B cell (primary cell): Measurements from ENCODE around the gene LRRK2. TPM values are rescaled to one million over a fixed set of nuclear protein-coding genes. Genes with fewer than 3 reads are reported as not detected.

Experiments used
- ATAC-seq: fragments of 200-7000 bp; cut with Tn5 transposase; one replicate; pipeline ENCODE4 v1.10.0; 2021; ENCODE audit warnings: low read depth, mild to moderate bottlenecking, moderate number of reproducible peaks, moderate library complexity
- CTCF ChIA-PET: fragments of 350-600 bp; sonication (Branson Sonifier 250); formaldehyde crosslinking; loops from one replicate; lab custom pipeline; 2021; ENCODE audit warnings: antibody characterized with exemption, inconsistent platforms; lab: Charles Lee
- POLR2A ChIA-PET: fragments of 350-600 bp; sonication (Branson Sonifier 250); formaldehyde crosslinking; loops from one replicate; lab custom pipeline; 2021; ENCODE audit warnings: antibody characterized with exemption; lab: Charles Lee
- DNase-seq: peaks from one replicate; pipeline ENCODE4 v3.0.0; 2013
- H2AFZ ChIP-seq: 2 replicates; pipeline ENCODE4 v1.6.1; 2012; ENCODE audit warnings: mild to moderate bottlenecking, low read depth, low read length; ENCODE audit not compliant: insufficient read depth, poor library complexity, severe bottlenecking
- H3K27ac ChIP-seq, 2 donors: 1 replicate in 1 of 2; 2 replicates in 1 of 2; pipeline ENCODE4 v1.5.1; 2012 to 2013; ENCODE audit warnings: low read length in 2 of 2, mild to moderate bottlenecking in 2 of 2, moderate library complexity in 1 of 2
- H3K27me3 ChIP-seq, 4 experiments: fragments of 200-600 bp in 1 of 4; sonication (generic) in 1 of 4; replicated peaks in 1 of 4; 1 replicate in 2 of 4; 2 replicates in 2 of 4; pipeline versions ENCODE4 v1.6.1 to v1.7.0; 2013 to 2016; ENCODE audit warnings: low read length in 3 of 4, mild to moderate bottlenecking in 2 of 4, mixed read lengths in 1 of 4, moderate library complexity in 1 of 4; ENCODE audit not compliant: insufficient read depth in 4 of 4, control insufficient read depth in 3 of 4; ENCODE audit errors: control extremely low read depth in 1 of 4
- H3K36me3 ChIP-seq, 2 experiments: replicated peaks in 1 of 2; 1 replicate in 1 of 2; 2 replicates in 1 of 2; pipeline versions ENCODE4 v1.6.1 to v1.7.1; 2013; ENCODE audit warnings: low read length in 1 of 2; ENCODE audit not compliant: insufficient read depth in 2 of 2, control insufficient read depth in 1 of 2; ENCODE audit errors: control extremely low read depth in 1 of 2, extremely low read depth in 1 of 2
- H3K4me1 ChIP-seq, 2 donors: fragments of 200-600 bp in 1 of 2; sonication (generic) in 1 of 2; 1 replicate in 1 of 2; 2 replicates in 1 of 2; pipeline versions ENCODE4 v1.5.1 to v1.6.1; 2013 to 2017; ENCODE audit warnings: low read length in 2 of 2; ENCODE audit not compliant: control insufficient read depth in 2 of 2, insufficient read depth in 2 of 2
- H3K4me2 ChIP-seq: replicated peaks from 2 replicates; pipeline ENCODE3; 2012; ENCODE audit warnings: mild to moderate bottlenecking, low read depth, low read length; ENCODE audit not compliant: poor library complexity, severe bottlenecking
- H3K4me3 ChIP-seq, 5 experiments: fragments of 200-600 bp in 1 of 5; sonication (generic) in 1 of 5; 1 replicate in 3 of 5; 2 replicates in 2 of 5; pipeline versions ENCODE4 v1.5.1 to v1.7.0; 2011 to 2016; ENCODE audit warnings: low read length in 4 of 5, mild to moderate bottlenecking in 4 of 5, low read depth in 2 of 5, control low read depth in 1 of 5, moderate library complexity in 1 of 5; ENCODE audit not compliant: insufficient read depth in 1 of 5; ENCODE audit errors: control extremely low read depth in 1 of 5, extremely low read depth in 1 of 5
- H3K79me2 ChIP-seq: fragments of 200-600 bp; sonication (generic); one replicate; pipeline ENCODE4 v1.6.0; 2016; ENCODE audit warnings: low read length; ENCODE audit not compliant: control insufficient read depth, insufficient read depth
- H3K9ac ChIP-seq: fragments of 200-600 bp; sonication (generic); 2 replicates; pipeline ENCODE4 v1.6.1; 2017; ENCODE audit warnings: mild to moderate bottlenecking, low read length, moderate library complexity
- H3K9me3 ChIP-seq, 3 donors: one replicate each; pipeline versions ENCODE4 v1.6.1 to v1.7.1; 2013; ENCODE audit warnings: low read length in 2 of 3; ENCODE audit not compliant: control insufficient read depth in 2 of 3, insufficient read depth in 1 of 3; ENCODE audit errors: control extremely low read depth in 1 of 3
- H4K20me1 ChIP-seq: 2 replicates; pipeline ENCODE4 v1.6.0; 2012; ENCODE audit warnings: mild to moderate bottlenecking, low read length; ENCODE audit not compliant: insufficient read depth, control insufficient read depth, poor library complexity, severe bottlenecking
- H3K27ac Mint-ChIP-seq: one replicate; pipeline ENCODE4 v1.8.0; 2021; ENCODE audit warnings: mixed read lengths
- H3K27me3 Mint-ChIP-seq: one replicate; pipeline ENCODE4 v1.8.0; 2021; ENCODE audit warnings: mixed read lengths
- H3K4me1 Mint-ChIP-seq: one replicate; pipeline ENCODE4 v1.8.0; 2021; ENCODE audit warnings: mixed read lengths
- H3K4me3 Mint-ChIP-seq: one replicate; pipeline ENCODE4 v1.8.0; 2021; ENCODE audit warnings: mixed read lengths
- H3K9me3 Mint-ChIP-seq: one replicate; pipeline ENCODE4 v1.8.0; 2022; ENCODE audit warnings: mixed read lengths; ENCODE audit not compliant: insufficient read depth
- CTCF ChIP-seq: fragments of 200-600 bp; IDR thresholded peaks from one replicate; pipeline ENCODE4 v1.8.0; 2022; ENCODE audit warnings: antibody characterized with exemption, mild to moderate bottlenecking
- EZH2 ChIP-seq: IDR thresholded peaks from 2 replicates; pipeline ENCODE4 v1.6.1; 2012; ENCODE audit warnings: borderline replicate concordance, low read depth, mild to moderate bottlenecking, moderate library complexity, low read length; ENCODE audit not compliant: insufficient read depth, poor library complexity, severe bottlenecking
- WGBS: methylation state at CpG from one replicate; pipeline ENCODE4 v1.1.5; 2013; ENCODE audit warnings: missing lambda C conversion rate; ENCODE audit not compliant: insufficient coverage; 5-methylcytosine and 5-hydroxymethylcytosine counted together
- intact Hi-C: fragments of 100-400 bp; cut with micrococcal nuclease; formaldehyde crosslinking; loops from one replicate; pipeline ENCODE4 v1.10.0; 2022
- polyA plus RNA-seq: library from polyadenylated mRNA; depleted of rRNA; stranded (reverse); fragments of >200 nt; gene quantifications from 2 replicates; pipeline ENCODE4 v1.2.3, GENCODE V29; 2012
- total RNA-seq, 2 donors: library from RNA; stranded (reverse); fragments of 120-200 nt in 1 of 2; gene quantifications; 1 replicate in 1 of 2; 2 replicates in 1 of 2; pipeline versions ENCODE4 v1.2.3 to v1.2.4, GENCODE V29; 2013 to 2022

The LRRK2 gene
- total and polyA plus RNA-seq, 2 donors (not counting 1 experiment from before 2014, with no cell fraction given) = 14.1 to 60.2 TPM

- ATAC-seq = no peak
- Histone ChIP-seq H2AFZ (no peak overlapping the region), H3K9me3 (no peaks in the 10 kb centered on the region), H3K4me3 (no peak overlapping the region), H3K27me3 (no peaks in the 10 kb centered on the region), H3K27ac (peak overlapping the region in 1 of 2 donors; percentile 13), H3K36me3 (peaks cover 3 to 34% of the 10 kb centered on the region in 2 experiments), H3K4me1 (peaks cover 13 to 15% of the 10 kb centered on the region in 2 donors), H3K4me2 (no peak overlapping the region), H4K20me1 (no peaks in the 10 kb centered on the region), H3K79me2 (no peaks in the 10 kb centered on the region), H3K9ac (no peak overlapping the region)
- Mint-ChIP-seq H3K27me3 (no peaks in the 10 kb centered on the region), H3K27ac (no peak overlapping the region), H3K9me3 (peaks cover 2% of the 10 kb centered on the region), H3K4me1 (peaks cover 26% of the 10 kb centered on the region), H3K4me3 (no peak overlapping the region)
- ChIA-PET CTCF (interaction anchor here (0.8 to 8.0 kb wide), 22 partner anchors 8 to 302 kb away, joined by 3 to 195 read pairs (median 5); partner anchors contain the start of genes LRRK2 and SLC2A13), POLR2A (no interaction called here)
- WGBS = no CpG with 5 or more reads among the region's 4 CpGs
- intact Hi-C loops = loop anchor here (1.0 to 5.0 kb wide), 5 partner anchors 51 to 302 kb away; partner anchors contain the start of gene SLC2A13
- TF ChIP-seq EZH2 = no peak
- peak; percentile 78 for TF ChIP-seq CTCF
- DNase-seq = peak; percentile 51
Measured at GRCh38 chr12:40312982-40313576, 88.3 kb downstream of the LRRK2 start.

- Histone ChIP-seq H3K9ac (no peak overlapping the region), H3K27me3 (no peaks in the 10 kb centered on the region), H3K36me3 (peaks cover 3 to 35% of the 10 kb centered on the region in 2 experiments), H3K4me1 (peaks cover 13 to 15% of the 10 kb centered on the region in 2 donors), H3K79me2 (no peaks in the 10 kb centered on the region), H3K4me2 (peak overlapping the region; percentile 45), H3K27ac (peak overlapping the region in 1 of 2 donors; percentile 6), H4K20me1 (no peaks in the 10 kb centered on the region), H2AFZ (no peak overlapping the region), H3K9me3 (no peaks in the 10 kb centered on the region), H3K4me3 (no peak overlapping the region)
- ChIA-PET CTCF (interaction anchor here (0.7 to 8.0 kb wide), 25 partner anchors 9 to 303 kb away, joined by 3 to 195 read pairs (median 5); partner anchors contain the start of genes LRRK2 and SLC2A13), POLR2A (no interaction called here)
- Mint-ChIP-seq H3K27ac (peak overlapping the region; percentile 12), H3K4me3 (peak overlapping the region; percentile 70), H3K27me3 (no peaks in the 10 kb centered on the region), H3K4me1 (peaks cover 26% of the 10 kb centered on the region), H3K9me3 (peaks cover 2% of the 10 kb centered on the region)
- no peak for TF ChIP-seq CTCF
- no peak for TF ChIP-seq EZH2
- peak; percentile 36 for ATAC-seq
- 80% methylated on average over 5 of the region's 10 CpGs for WGBS
- intact Hi-C loops = loop anchor here (1.0 to 5.0 kb wide), 6 partner anchors 52 to 303 kb away; partner anchors contain the start of genes LRRK2 and SLC2A13
- DNase-seq = peak; percentile 53
Measured at GRCh38 chr12:40313928-40314327, 89.1 kb downstream of the LRRK2 start.
